HCT116 (cell line): ENCODE results near the gene CRYAB. TPM values are rescaled to one million over a fixed set of nuclear protein-coding genes. Genes with fewer than 3 reads are reported as not detected.

Source experiments
- ATAC-seq: fragments of 200-7000 bp; cut with Tn5 transposase; 2 replicates; pipeline ENCODE4 v1.9.1; 2020; ENCODE audit warnings: mild to moderate bottlenecking, moderate library complexity
- BruUV-seq: library from RNA; stranded (reverse); fragments of 400-500 nt; replicated peaks from 2 replicates; lab custom pipeline; 2021; lab: Mats Ljungman, UMichigan
- CTCF ChIA-PET: fragments of 300-600 bp; sonication (Branson Sonifier 250); formaldehyde crosslinking; loops from one replicate; lab custom pipeline; 2021; ENCODE audit warnings: antibody characterized with exemption; lab: Charles Lee
- POLR2A ChIA-PET: fragments of 300-600, 350-600 bp; sonication (Branson Sonifier 250); formaldehyde crosslinking; loops from one replicate; lab custom pipeline; 2021; ENCODE audit warnings: antibody characterized with exemption; lab: Charles Lee
- RAD21 ChIA-PET, 2 experiments: fragments of 300-600 bp; sonication (Branson Sonifier 250); formaldehyde crosslinking; loops; one replicate each; lab custom pipeline; 2023; ENCODE audit warnings: low total read pairs in 2 of 2; ENCODE audit not compliant: uncharacterized antibody in 2 of 2, unreplicated experiment in 2 of 2, low non-redundant PET in 1 of 2; lab: Charles Lee
- DNase-seq: peaks from one replicate; pipeline ENCODE4 v3.0.0-alpha.2; 2010; ENCODE audit warnings: low read depth, low spot score
- H2AFZ ChIP-seq: fragments of 200-600 bp; shearing (Covaris generic), sonication (generic); 2 replicates; pipeline ENCODE4 v1.6.1; 2017; ENCODE audit warnings: low read depth, mixed run types, mixed read lengths, antibody characterized with exemption, low read length; ENCODE audit not compliant: poor library complexity, severe bottlenecking
- H3K27ac ChIP-seq: 2 replicates; pipeline ENCODE4 v1.5.1; 2012; ENCODE audit warnings: low read depth, low read length
- H3K27me3 ChIP-seq: fragments of 200-600 bp; sonication (generic); 2 replicates; pipeline ENCODE4 v1.6.1; 2016; ENCODE audit warnings: mixed run types, low read length, mixed read lengths; ENCODE audit not compliant: insufficient read depth
- H3K36me3 ChIP-seq, 2 experiments: fragments of 200-500 bp in 1 of 2; fragments of 200-600 bp in 1 of 2; sonication (Bioruptor generic) in 1 of 2; sonication (generic) in 1 of 2; 2 replicates each; pipeline versions ENCODE4 v1.5.1 to v1.6.1; 2014 to 2016; ENCODE audit warnings: low read length in 2 of 2, inconsistent platforms in 1 of 2, mixed read lengths in 1 of 2, mixed run types in 1 of 2; ENCODE audit not compliant: insufficient read depth in 2 of 2, control insufficient read depth in 1 of 2
- H3K4me1 ChIP-seq, 2 experiments: fragments of 200-600 bp in 1 of 2; sonication (generic) in 1 of 2; 2 replicates each; pipeline versions ENCODE4 v1.5.1 to v1.6.1; 2012 to 2017; ENCODE audit warnings: low read length in 2 of 2, inconsistent platforms in 1 of 2, mild to moderate bottlenecking in 1 of 2, mixed read lengths in 1 of 2, mixed run types in 1 of 2, moderate library complexity in 1 of 2; ENCODE audit not compliant: insufficient read depth in 2 of 2, control insufficient read depth in 1 of 2
- H3K4me2 ChIP-seq: fragments of 200-600 bp; sonication (generic); 2 replicates; pipeline ENCODE4 v1.6.1; 2017; ENCODE audit warnings: mixed run types, low read length, mixed read lengths
- H3K4me3 ChIP-seq, 2 experiments: fragments of 200-600 bp in 1 of 2; sonication (generic) in 1 of 2; replicated peaks in 1 of 2; 2 replicates each; pipeline ENCODE4 v1.5.1; 2011 to 2016; ENCODE audit warnings: low read length in 2 of 2, control low read depth in 1 of 2, low read depth in 1 of 2, mild to moderate bottlenecking in 1 of 2, mixed read lengths in 1 of 2, mixed run types in 1 of 2
- H3K79me2 ChIP-seq: fragments of 200-600 bp; sonication (generic); 2 replicates; pipeline ENCODE4 v1.6.1; 2017; ENCODE audit warnings: mild to moderate bottlenecking, mixed run types, low read length, moderate library complexity, mixed read lengths; ENCODE audit not compliant: insufficient read depth
- H3K9ac ChIP-seq: fragments of 200-600 bp; sonication (generic); 2 replicates; pipeline ENCODE4 v1.6.1; 2016; ENCODE audit warnings: low read length, mixed read lengths
- H3K9me2 ChIP-seq: fragments of 200-600 bp; sonication (generic), shearing (Covaris generic); 2 replicates; pipeline ENCODE4 v1.6.1; 2017; ENCODE audit warnings: mixed run types, mild to moderate bottlenecking, moderate library complexity; ENCODE audit not compliant: insufficient read depth
- H3K9me3 ChIP-seq, 2 experiments: fragments of 200-500 bp in 1 of 2; fragments of 200-600 bp in 1 of 2; sonication (Bioruptor generic) in 1 of 2; sonication (generic) in 1 of 2; 2 replicates each; pipeline ENCODE4 v1.6.1; 2014 to 2017; ENCODE audit warnings: low read length in 2 of 2, mixed read lengths in 2 of 2, inconsistent platforms in 1 of 2, low read depth in 1 of 2, mild to moderate bottlenecking in 1 of 2, mixed run types in 1 of 2, moderate library complexity in 1 of 2; ENCODE audit not compliant: control insufficient read depth in 1 of 2, insufficient read depth in 1 of 2
- H4K20me1 ChIP-seq: fragments of 200-600 bp; sonication (generic), shearing (Covaris generic); 2 replicates; pipeline ENCODE4 v1.6.1; 2017; ENCODE audit warnings: mixed run types, mild to moderate bottlenecking, moderate library complexity; ENCODE audit not compliant: insufficient read depth
- ELF1 ChIP-seq: IDR thresholded peaks from 2 replicates; pipeline ENCODE4 v1.6.1; 2012; ENCODE audit warnings: low read depth, borderline replicate concordance
- EZH2 ChIP-seq: fragments of 200-600 bp; sonication (generic); IDR thresholded peaks from 2 replicates; pipeline ENCODE4 v1.6.1; 2017; ENCODE audit warnings: antibody characterized with exemption, mixed run types
- EZH2phosphoT487 ChIP-seq: fragments of 200-600 bp; IDR thresholded peaks from 2 replicates; pipeline ENCODE4 v1.6.1; 2018; ENCODE audit warnings: antibody characterized with exemption, borderline replicate concordance
- FOSL1 ChIP-seq: IDR thresholded peaks from 2 replicates; pipeline ENCODE4 v1.6.1; 2012; ENCODE audit warnings: low read depth
- JUND ChIP-seq: IDR thresholded peaks from 2 replicates; pipeline ENCODE4 v1.6.1; 2012
- POLR2A ChIP-seq: IDR thresholded peaks from 2 replicates; pipeline ENCODE4 v1.7.0; 2011; ENCODE audit warnings: borderline replicate concordance; ENCODE audit not compliant: insufficient read depth, insufficient read length; ENCODE audit errors: extremely low read depth
- RAD21 ChIP-seq: IDR thresholded peaks from 2 replicates; pipeline ENCODE4 v1.6.1; 2012; ENCODE audit warnings: low read depth, mild to moderate bottlenecking
- REST ChIP-seq: IDR thresholded peaks from 2 replicates; pipeline ENCODE4 v1.6.1; 2012; ENCODE audit warnings: low read depth
- YY1 ChIP-seq: IDR thresholded peaks from 2 replicates; pipeline ENCODE4 v1.6.1; 2011; ENCODE audit warnings: low read length, low read depth, moderate library complexity, mild to moderate bottlenecking; ENCODE audit not compliant: insufficient replicate concordance; ENCODE audit errors: extremely low read depth
- ZBTB33 ChIP-seq: IDR thresholded peaks from 2 replicates; pipeline ENCODE4 v1.6.1; 2011; ENCODE audit warnings: mild to moderate bottlenecking, low read length, moderate library complexity; ENCODE audit not compliant: insufficient replicate concordance; ENCODE audit errors: extremely low read depth
- ZFX ChIP-seq: fragments of 450-650 bp; IDR thresholded peaks from 2 replicates; pipeline ENCODE4 v1.6.1; 2017
- intact Hi-C: fragments of 100-400 bp; cut with micrococcal nuclease; formaldehyde crosslinking; loops from 2 replicates; pipeline ENCODE4 v1.10.0; 2022
- total RNA-seq: library from RNA; stranded (reverse); gene quantifications from one replicate; pipeline ENCODE4 v1.2.1, GENCODE V29; 2021; ENCODE audit not compliant: unreplicated experiment
- TF ChIP-seq, protein P1 (sequence below): IDR thresholded peaks from 2 replicates; pipeline ENCODE4 v1.6.1; 2012

Gene CRYAB
- total RNA-seq, 1 experiment from 2014 or later = not detected

GRCh38 chr11:111944651-111945051 lies 33.1 kb upstream of the CRYAB start:
- no peaks in the 10 kb centered on the region for H3K9me3 ChIP-seq
- no peaks in the 10 kb centered on the region for H3K4me1 ChIP-seq
- H4K20me1 ChIP-seq = no peaks in the 10 kb centered on the region
- intact Hi-C loops = no loop called here
- H3K9me2 ChIP-seq = no peaks in the 10 kb centered on the region
- no TSS peak for BruUV-seq
- no peak for ATAC-seq
- POLR2A ChIA-PET = no interaction called here
- H3K36me3 ChIP-seq = no peaks in the 10 kb centered on the region
- DNase-seq = no peak
- H3K4me3 ChIP-seq = no peak overlapping the region
- CTCF ChIA-PET = interaction anchor here (0.8 to 1.0 kb wide), 2 partner anchors 13 to 15 kb away, joined by 3 to 4 read pairs; no protein-coding TSS in a partner anchor
- RAD21 ChIA-PET = no interaction called here
- H2AFZ ChIP-seq = no peak overlapping the region
- no peak overlapping the region for H3K27ac ChIP-seq
- H3K27me3 ChIP-seq = no peaks in the 10 kb centered on the region
- no peak overlapping the region for H3K9ac ChIP-seq
- H3K4me2 ChIP-seq = no peak overlapping the region
- no peak for TF ChIP-seq REST
- no peak for TF ChIP-seq ZBTB33
- no peak for TF ChIP-seq EZH2phosphoT487
- TF ChIP-seq, protein P1, sequence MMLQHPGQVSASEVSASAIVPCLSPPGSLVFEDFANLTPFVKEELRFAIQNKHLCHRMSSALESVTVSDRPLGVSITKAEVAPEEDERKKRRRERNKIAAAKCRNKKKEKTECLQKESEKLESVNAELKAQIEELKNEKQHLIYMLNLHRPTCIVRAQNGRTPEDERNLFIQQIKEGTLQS = no peak
- TF ChIP-seq FOSL1 = no peak
- TF ChIP-seq ELF1 = no peak
- TF ChIP-seq JUND = no peak
- no peak for TF ChIP-seq RAD21
- no peak for TF ChIP-seq POLR2A
- no peak for TF ChIP-seq YY1
- TF ChIP-seq EZH2 = no peak
- TF ChIP-seq ZFX = no peak
- H3K79me2 ChIP-seq = no peaks in the 10 kb centered on the region
